ENCODE results near the gene JADE1.

Gene JADE1

DNA sequence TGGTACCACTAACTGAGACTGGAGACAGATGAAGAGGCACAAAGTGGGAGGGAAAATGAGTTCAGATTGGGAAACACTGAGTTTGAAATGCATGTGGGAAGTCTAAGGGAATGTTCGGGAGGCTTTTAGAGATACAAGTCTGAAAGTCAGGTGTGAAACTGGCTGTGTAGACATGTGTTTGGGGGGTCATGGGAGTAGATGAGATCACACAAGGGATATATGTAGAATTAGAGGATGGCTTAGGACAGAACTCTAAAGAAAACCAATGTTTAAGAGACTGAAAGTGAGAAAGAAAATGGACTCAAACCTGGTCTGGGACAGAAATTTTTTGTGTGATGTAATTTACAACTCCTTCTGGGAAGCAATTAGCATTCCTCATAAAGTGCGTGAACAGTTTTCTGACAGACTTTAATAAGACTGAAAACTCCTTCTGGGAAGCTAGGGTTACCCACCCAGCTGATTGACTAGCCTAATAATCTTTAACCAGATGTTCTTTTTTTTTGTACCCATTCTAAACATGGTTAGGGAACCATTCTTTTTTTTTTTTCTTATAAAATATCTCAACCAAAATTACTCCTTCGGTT is 8.7 kb upstream of the JADE1 start:
- H3K4me1 Mint-ChIP-seq: peaks cover 8% of the 10 kb centered on the region
- no peak overlapping the region for H3K27ac Mint-ChIP-seq
- DNase-seq: no peak

GRCh38 chr4:128802680-128803628 is 6.5 kb upstream of the JADE1 start:
- H3K27me3 Mint-ChIP-seq (ENCODE audit: low read depth, poor library complexity): peaks cover 3% of the 10 kb centered on the region
- H3K9me3 Mint-ChIP-seq: no peaks in the 10 kb centered on the region
- no peaks in the 10 kb centered on the region for H3K36me3 Mint-ChIP-seq (ENCODE audit: low read depth)
- no peak overlapping the region for H3K4me3 Mint-ChIP-seq
- no peak for DNase-seq
- TF ChIP-seq CTCF (IDR thresholded peaks at IDR 0.05): no peak
- H3K27ac Mint-ChIP-seq: no peak overlapping the region
- peaks cover 8% of the 10 kb centered on the region for H3K4me1 Mint-ChIP-seq

More for the DNA sequence above, 8.7 kb upstream of the JADE1 start:
- TF ChIP-seq CTCF (IDR thresholded peaks at IDR 0.05): no peak
- peaks cover 3% of the 10 kb centered on the region for H3K27me3 Mint-ChIP-seq (ENCODE audit: low read depth, poor library complexity)
- no peak overlapping the region for H3K4me3 Mint-ChIP-seq
- no peaks in the 10 kb centered on the region for H3K9me3 Mint-ChIP-seq
- no peaks in the 10 kb centered on the region for H3K36me3 Mint-ChIP-seq (ENCODE audit: low read depth)

- Mint-ChIP-seq H3K27ac (no peak overlapping the region), H3K4me3 (no peak overlapping the region), H3K36me3 (ENCODE audit: low read depth) (no peaks in the 10 kb centered on the region), H3K9me3 (no peaks in the 10 kb centered on the region), H3K27me3 (ENCODE audit: low read depth, poor library complexity) (peaks cover 5% of the 10 kb centered on the region), H3K4me1 (peaks cover 8% of the 10 kb centered on the region)
- no peak for TF ChIP-seq CTCF (IDR thresholded peaks at IDR 0.05)
- no peak for DNase-seq
These were observed 5.7 kb upstream of the JADE1 start for GRCh38 chr4:128803783-128804182.

GRCh38 chr4:128810331-128810870 is 901 bp downstream of the JADE1 start:
- Mint-ChIP-seq H3K36me3 (ENCODE audit: low read depth) (peaks cover 5% of the 10 kb centered on the region), H3K9me3 (no peaks in the 10 kb centered on the region), H3K4me1 (peaks cover 19% of the 10 kb centered on the region), H3K4me3 (peak overlapping the region; percentile 96), H3K27me3 (ENCODE audit: low read depth, poor library complexity) (peaks cover 18% of the 10 kb centered on the region), H3K27ac (peak overlapping the region; percentile 98)
- no peak for TF ChIP-seq CTCF (IDR thresholded peaks at IDR 0.05)
- DNase-seq: peak; percentile 21

GRCh38 chr4:128810871-128811570 is 1.5 kb downstream of the JADE1 start:
- peak overlapping the region; percentile 98 for H3K27ac Mint-ChIP-seq
- peak; percentile 88 for DNase-seq
- TF ChIP-seq CTCF (IDR thresholded peaks at IDR 0.05): no peak
- peaks cover 18% of the 10 kb centered on the region for H3K27me3 Mint-ChIP-seq (ENCODE audit: low read depth, poor library complexity)
- no peaks in the 10 kb centered on the region for H3K9me3 Mint-ChIP-seq
- H3K4me1 Mint-ChIP-seq: peaks cover 22% of the 10 kb centered on the region
- peaks cover 5% of the 10 kb centered on the region for H3K36me3 Mint-ChIP-seq (ENCODE audit: low read depth)
- peak overlapping the region; percentile 96 for H3K4me3 Mint-ChIP-seq
